ENCODE results near the gene PLCD3. TPM values are rescaled to one million over a fixed set of nuclear protein-coding genes. Genes with fewer than 3 reads are reported as not detected.
A peak's percentile ranks its signal among the peaks of the same experiment; 100 is the strongest.

PLCD3 gene
- total RNA-seq, 1 donor from 2014 or later = 281 TPM

GRCh38 chr17:45108051-45108450 is 24.3 kb downstream of the PLCD3 start:
- no peak for DNase-seq
- intact Hi-C loops (cut with micrococcal nuclease) = no loop called here
- ATAC-seq = no peak

GRCh38 chr17:45107293-45108010 is 24.9 kb downstream of the PLCD3 start:
- ATAC-seq (no peak), DNase-seq (no peak)
- intact Hi-C loops (cut with micrococcal nuclease) = no loop called here

- ATAC-seq = no peak
- DNase-seq = no peak
- intact Hi-C loops (cut with micrococcal nuclease) = no loop called here
Observed at GRCh38 chr17:45106582-45106981, 25.7 kb downstream of the PLCD3 start.

GRCh38 chr17:45106096-45106495 is 26.2 kb downstream of the PLCD3 start:
- DNase-seq = no peak
- ATAC-seq = no peak
- intact Hi-C loops (cut with micrococcal nuclease) = no loop called here

DNA sequence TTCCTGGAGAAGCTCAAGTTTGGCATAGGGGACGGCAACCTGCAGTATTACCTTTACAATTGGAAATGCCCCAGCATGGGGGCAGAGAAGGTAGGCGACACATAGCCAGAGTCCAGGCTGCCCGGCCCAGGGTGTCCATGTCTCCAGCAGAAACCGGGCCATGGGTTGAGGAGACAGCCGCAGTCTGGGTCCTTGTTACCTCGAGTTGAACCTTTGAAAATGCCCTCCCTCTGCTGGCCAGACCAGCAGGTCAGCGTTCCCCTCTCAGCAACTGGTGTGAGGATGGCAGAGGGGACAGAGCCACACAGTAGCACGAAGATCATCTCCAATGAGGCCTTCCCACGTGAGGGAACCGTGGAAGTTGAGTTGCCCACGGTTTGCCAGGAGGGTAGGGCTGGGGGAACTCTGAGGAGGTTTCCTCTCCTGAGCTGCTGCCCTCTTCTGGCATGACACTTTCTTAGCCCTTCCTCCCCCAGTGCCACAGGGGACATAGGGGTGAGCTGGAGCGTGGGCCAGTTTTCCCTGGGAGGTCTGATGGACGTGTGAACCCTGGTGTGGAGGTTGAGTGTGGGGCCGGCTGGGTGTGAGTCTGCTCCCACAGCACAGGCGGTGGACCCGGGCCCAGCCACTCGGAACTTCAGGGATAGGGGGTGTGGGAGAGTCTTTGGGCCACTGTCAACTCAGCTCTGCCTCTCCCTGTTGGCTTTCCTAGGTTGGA is 27.2 kb downstream of the PLCD3 start:
- intact Hi-C loops (cut with micrococcal nuclease) = no loop called here
- no peak for ATAC-seq
- no peak for DNase-seq

- no peak for ATAC-seq
- DNase-seq = no peak
- intact Hi-C loops (cut with micrococcal nuclease) = no loop called here
Observed at GRCh38 chr17:45104497-45104896, 27.8 kb downstream of the PLCD3 start.

DNA sequence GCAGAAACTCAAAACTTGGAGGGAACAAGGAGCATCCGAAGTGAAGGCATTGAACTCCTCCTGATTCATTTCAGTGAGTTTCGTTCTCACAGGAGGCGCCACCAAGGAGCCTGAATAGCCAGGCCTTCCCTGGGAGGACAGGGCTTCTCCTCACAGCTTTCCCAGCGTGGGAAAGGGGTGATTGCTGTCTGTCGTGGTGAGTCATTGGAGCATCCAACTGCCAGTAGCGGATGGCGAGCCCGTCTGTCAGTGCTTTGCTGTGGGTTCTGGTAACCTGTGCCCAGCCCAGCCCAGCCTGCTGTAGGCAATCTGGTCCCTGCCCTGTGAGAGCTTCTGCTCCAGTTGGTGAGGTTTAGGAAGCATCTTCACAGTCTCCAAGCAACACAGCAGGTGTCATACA is 28.3 kb downstream of the PLCD3 start:
- ATAC-seq (no peak), DNase-seq (no peak)
- intact Hi-C loops (cut with micrococcal nuclease) = no loop called here

DNA sequence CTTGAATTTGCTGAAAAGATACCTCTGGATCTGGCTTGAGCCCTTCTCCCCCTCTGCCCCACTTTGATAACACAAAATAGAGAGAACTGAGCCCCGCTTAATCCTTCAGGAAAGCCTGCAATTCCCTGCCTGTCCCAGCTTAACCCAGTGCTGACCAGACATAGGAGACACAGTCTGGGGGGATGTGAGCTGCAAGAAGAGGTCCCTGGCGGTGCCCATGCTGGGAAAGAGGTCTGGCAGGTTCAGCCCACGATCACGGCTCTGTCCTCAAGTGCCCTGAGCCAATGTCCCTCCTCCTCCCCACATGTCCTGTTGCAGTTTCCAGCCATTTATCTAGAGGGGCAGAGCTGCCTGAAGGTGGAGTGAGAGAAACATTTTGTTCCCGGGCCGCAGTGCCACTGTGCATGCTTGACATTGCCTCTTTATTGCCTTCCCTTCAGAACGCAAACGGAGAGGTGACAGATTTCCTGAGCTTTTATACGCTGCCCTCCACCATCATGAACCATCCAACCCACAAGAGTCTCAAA is 29.0 kb downstream of the PLCD3 start:
- peak; percentile 80 for ATAC-seq
- peak; percentile 67 for DNase-seq
- intact Hi-C loops (cut with micrococcal nuclease) = no loop called here

GRCh38 chr17:45102856-45103255 is 29.5 kb downstream of the PLCD3 start:
- ATAC-seq = no peak
- DNase-seq = no peak
- intact Hi-C loops (cut with micrococcal nuclease) = no loop called here

DNA sequence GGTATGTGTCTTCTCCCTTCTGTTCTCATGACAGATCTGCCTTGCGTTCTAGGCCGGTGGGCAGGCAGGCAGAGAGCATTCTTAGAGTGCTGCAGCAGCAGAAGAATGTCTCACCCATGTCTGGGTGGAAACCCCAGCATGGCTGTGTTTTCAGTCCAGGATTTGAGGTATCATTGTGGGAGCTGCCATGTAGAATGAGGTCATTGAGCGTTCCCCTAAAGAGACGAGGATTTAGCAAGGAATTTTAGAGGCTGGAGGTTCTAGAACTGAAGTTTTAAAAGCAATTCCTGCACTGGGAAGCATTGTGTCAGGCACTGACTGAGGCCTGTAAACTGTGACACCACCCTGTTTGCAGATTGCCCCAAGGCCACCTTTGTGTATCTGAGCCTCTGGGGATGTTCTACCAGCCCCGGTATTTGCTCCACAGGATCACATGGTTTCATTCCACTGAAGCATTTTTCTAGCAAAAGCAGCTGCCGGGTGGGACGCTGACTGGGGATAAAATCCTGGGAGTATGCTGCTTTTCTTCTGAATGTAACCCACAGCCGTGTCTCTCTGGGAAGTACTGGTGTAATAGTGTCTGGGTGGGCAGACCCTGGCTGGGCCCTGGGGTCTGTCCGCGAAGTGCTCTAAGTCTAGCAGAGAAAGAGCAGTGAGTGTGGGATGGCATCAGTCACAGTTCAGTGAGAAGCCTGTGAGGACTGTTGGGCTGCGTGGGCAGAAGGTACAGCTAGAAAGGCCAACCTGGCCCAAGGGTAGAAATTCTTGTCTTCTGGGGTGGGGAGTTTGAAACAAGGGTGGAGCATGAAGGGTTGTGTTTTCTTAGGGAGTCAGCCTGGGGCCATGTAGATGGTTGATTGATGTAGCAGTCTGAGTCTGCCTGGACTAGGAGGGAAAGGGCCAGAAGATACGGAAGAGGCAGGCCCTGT is 30.2 kb downstream of the PLCD3 start:
- intact Hi-C loops (cut with micrococcal nuclease) = no loop called here
- DNase-seq = no peak
- peak; percentile 1 for ATAC-seq

GRCh38 chr17:45101546-45101882 is 30.8 kb downstream of the PLCD3 start:
- intact Hi-C loops (cut with micrococcal nuclease) = no loop called here
- no peak for ATAC-seq
- peak; percentile 13 for DNase-seq

- DNase-seq (peak; percentile 92), ATAC-seq (peak; percentile 75)
- intact Hi-C loops (cut with micrococcal nuclease) = loop anchor here (10.0 kb wide), 1 partner anchor 184 kb away; the partner anchor contains the start of gene GFAP
Observed at GRCh38 chr17:45098869-45099616, 33.3 kb downstream of the PLCD3 start.

DNA sequence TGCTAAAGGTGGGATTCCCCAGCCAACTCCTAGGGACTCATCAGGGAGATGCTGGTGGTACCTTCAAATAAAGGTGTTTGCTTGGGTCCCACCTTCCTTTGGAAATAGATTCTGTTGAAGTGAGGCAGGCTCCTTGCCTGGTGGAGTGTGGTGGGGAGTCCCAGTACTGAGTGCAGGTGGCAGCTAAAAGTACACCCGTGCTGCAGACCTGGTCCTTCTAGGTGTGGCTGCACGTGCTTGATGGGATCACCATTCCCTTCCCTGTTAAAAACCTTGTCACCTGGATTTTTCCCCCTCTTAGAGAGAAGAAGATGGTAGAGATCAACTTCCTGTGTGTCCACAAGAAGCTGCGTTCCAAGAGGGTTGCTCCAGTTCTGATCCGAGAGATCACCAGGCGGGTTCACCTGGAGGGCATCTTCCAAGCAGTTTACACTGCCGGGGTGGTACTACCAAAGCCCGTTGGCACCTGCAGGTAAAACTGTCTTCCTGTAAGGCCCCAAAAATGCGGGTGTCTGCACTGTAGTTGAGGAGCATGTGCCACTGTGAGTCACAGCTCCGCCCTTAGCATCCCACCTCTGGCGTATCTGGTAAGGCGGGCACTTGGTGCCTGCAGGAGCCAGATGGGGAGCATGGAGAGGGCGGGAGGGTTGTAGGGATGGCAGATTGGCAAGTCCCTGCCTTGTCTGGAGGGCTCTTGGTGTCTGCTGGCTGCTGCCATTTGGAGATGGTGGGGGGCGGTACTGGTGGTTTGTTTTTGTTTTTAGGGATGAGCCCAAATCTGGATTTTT is 34.0 kb downstream of the PLCD3 start:
- no peak for ATAC-seq
- intact Hi-C loops (cut with micrococcal nuclease) = loop anchor here (10.0 kb wide), 1 partner anchor 183 kb away; the partner anchor contains the start of gene GFAP
- DNase-seq = peak; percentile 15

DNA sequence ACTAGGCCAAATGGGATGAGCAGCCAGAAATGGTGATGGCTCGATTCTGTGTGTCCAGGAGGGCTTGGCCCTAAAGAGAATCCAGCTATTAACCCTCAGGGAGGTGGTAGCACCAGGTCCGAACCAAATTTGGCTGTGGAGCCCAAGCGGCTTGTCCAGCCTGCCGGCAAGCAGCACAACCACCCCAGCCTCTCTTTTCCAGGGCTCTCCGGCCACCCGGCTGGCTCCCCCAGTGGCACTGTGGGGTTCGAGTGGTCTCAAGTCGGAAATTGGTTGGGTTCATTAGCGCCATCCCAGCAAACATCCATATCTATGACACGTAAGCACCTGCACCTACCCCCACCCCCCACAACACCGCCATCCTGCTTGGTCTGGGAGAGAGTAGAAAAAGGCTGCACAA is 35.4 kb downstream of the PLCD3 start:
- DNase-seq (peak; percentile 18), ATAC-seq (no peak)
- intact Hi-C loops (cut with micrococcal nuclease) = loop anchor here (10.0 kb wide), 1 partner anchor 182 kb away; the partner anchor contains the start of gene GFAP

DNA sequence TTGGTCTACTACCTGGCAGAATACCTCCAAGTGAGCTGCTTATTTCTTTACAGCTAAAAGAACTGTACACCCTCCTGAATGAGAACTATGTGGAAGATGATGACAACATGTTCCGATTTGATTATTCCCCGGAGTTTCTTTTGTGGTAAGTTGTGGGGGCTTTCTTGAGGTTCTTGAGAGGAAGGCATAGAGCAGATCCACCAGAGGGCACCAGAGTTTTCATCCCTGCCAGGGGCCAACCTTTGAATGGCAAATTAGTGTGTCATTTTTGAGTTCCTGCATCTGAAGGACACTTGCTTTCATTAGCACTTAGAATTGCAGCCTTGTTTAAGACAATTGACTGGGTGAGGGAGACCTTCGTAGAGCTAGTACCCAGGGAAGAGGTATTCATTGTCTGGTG is 36.2 kb downstream of the PLCD3 start:
- intact Hi-C loops (cut with micrococcal nuclease) = loop anchor here (10.0 kb wide), 1 partner anchor 181 kb away; the partner anchor contains the start of gene GFAP
- DNase-seq (no peak), ATAC-seq (no peak)

GRCh38 chr17:45093444-45094110 is 38.7 kb downstream of the PLCD3 start:
- intact Hi-C loops (cut with micrococcal nuclease) = loop anchor here (10.0 kb wide), 1 partner anchor 179 kb away; the partner anchor contains the start of gene GFAP
- ATAC-seq (peak; percentile 73), DNase-seq (peak; percentile 61)

GRCh38 chr17:45092911-45093430 is 39.3 kb downstream of the PLCD3 start:
- ATAC-seq = peak; percentile 93
- intact Hi-C loops (cut with micrococcal nuclease) = loop anchor here (10.0 kb wide), 1 partner anchor 178 kb away; the partner anchor contains the start of gene GFAP

More at GRCh38 chr17:45092911-45093430, 39.3 kb downstream of the PLCD3 start:
- peak; percentile 84 for DNase-seq

All from left ventricle myocardium superior (tissue), 1 donor.